Peyer's patch (tissue), 4 donors: ENCODE measurements around the gene TCTN1.

ENCODE experiments used
- POLR2A ChIP-seq, 2 donors: fragments of 450-650 bp; IDR thresholded peaks; one replicate each; pipeline ENCODE4 v1.5.1; 2017; ENCODE audit warnings: antibody characterized with exemption in 2 of 2, mild to moderate bottlenecking in 2 of 2, moderate library complexity in 2 of 2
- TF ChIP-seq, protein P1 (sequence below), 6 experiments: fragments of 450-650 bp in 4 of 6; fragments of 200-600 bp in 2 of 6; sonication (generic) in 1 of 6; IDR thresholded peaks; one replicate each; pipeline ENCODE4 v1.5.1; 2017 to 2019; ENCODE audit warnings: antibody characterized with exemption in 6 of 6, mild to moderate bottlenecking in 3 of 6, moderate library complexity in 1 of 6

GRCh38 chr12:110636516-110636915 lies 22.6 kb downstream of the TCTN1 start:
- no peak for TF ChIP-seq POLR2A (IDR thresholded peaks at IDR 0.05)
- TF ChIP-seq, protein P1, sequence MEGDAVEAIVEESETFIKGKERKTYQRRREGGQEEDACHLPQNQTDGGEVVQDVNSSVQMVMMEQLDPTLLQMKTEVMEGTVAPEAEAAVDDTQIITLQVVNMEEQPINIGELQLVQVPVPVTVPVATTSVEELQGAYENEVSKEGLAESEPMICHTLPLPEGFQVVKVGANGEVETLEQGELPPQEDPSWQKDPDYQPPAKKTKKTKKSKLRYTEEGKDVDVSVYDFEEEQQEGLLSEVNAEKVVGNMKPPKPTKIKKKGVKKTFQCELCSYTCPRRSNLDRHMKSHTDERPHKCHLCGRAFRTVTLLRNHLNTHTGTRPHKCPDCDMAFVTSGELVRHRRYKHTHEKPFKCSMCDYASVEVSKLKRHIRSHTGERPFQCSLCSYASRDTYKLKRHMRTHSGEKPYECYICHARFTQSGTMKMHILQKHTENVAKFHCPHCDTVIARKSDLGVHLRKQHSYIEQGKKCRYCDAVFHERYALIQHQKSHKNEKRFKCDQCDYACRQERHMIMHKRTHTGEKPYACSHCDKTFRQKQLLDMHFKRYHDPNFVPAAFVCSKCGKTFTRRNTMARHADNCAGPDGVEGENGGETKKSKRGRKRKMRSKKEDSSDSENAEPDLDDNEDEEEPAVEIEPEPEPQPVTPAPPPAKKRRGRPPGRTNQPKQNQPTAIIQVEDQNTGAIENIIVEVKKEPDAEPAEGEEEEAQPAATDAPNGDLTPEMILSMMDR (IDR thresholded peaks at IDR 0.05): no peak
